NCI-H1105 treated with DMSO at 0.1 percent for 48 hours (cell line): Measurements from ENCODE around the gene LRRTM4.
A peak's percentile ranks its signal among the peaks of the same experiment; 100 is the strongest.

ENCODE experiments used
- DNase-seq: peaks from one replicate; lab custom pipeline; 2025; lab: John Stamatoyannopoulos, UW

The LRRTM4 gene

DNA sequence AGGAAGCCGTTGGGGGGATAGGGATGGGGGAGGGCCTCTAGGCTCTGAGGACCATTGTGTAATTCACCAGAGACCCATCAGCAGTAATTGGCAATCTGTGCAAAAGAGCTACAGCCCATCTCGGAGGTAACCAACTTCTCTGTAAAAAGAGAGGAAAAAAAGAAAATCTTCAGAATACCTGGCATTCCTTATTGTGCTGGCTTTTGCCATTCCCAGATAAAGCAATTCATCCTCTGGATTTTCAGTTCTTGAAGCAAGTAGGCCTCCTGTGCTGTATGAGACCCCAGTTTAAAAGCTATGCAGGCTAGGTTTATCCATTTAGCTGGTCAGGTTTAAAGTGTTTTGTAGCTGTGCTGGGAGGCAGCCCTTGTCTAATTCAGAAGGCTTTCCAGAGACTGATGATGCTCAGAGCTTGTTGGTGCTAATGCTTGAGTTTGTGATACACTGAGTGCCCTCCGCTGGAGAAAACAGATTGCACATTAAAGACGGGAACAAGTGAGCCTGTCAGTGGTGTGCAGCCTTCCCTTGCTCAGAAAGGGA lies at the start of gene LRRTM4:
Gene LRRTM4, minus strand, starts transcription at position 446 of the 540 bp plus-strand sequence.
- peak; percentile 53 for DNase-seq

GRCh38 chr2:77571545-77571944 lies 49.4 kb upstream of the LRRTM4 start:
- DNase-seq = no peak

DNA sequence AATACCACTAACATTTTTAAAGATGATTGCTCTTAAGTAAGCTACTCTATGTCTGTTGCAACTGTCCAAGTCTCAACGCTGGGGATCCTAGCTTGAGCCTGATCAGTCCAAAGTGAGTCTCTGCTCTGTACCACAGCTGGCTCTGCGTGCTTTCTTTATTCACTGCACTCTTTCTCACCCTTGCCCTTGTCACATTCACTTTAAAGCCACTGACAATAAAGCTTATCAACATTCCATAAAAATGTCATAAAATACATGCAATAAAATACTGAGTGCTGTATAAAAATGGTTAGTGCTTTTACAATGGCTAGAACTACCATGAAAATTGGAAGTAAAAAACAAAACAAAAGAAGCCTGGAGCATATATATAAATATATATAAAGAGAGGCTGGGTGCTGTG lies 45.5 kb upstream of the LRRTM4 start:
- no peak for DNase-seq

DNA sequence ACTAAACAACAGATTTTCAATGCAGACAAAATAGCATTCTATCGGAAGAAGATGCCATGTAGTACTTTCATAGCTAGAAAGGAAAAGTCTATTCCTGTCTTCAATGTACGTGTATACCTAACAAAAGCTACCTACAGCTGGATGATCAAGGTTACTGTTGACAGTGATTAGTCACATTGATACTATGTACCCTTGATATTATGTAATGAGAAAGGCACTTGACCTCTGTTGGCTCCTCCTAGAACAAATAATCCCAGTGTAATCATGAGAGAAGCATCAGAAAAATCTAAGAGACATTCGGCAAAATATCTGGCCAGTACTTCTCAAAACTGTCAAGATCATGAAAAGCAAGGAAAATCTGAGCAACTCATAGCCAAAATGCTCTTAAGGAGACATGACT lies 44.4 kb upstream of the LRRTM4 start:
- DNase-seq = no peak

- no peak for DNase-seq
Measured at GRCh38 chr2:77566131-77566530, 44.0 kb upstream of the LRRTM4 start.

GRCh38 chr2:77552956-77553355 lies 30.8 kb upstream of the LRRTM4 start:
- peak; percentile 15 for DNase-seq

- no peak for DNase-seq
Measured at GRCh38 chr2:77538031-77538430, 15.9 kb upstream of the LRRTM4 start.

GRCh38 chr2:77522888-77523287 lies 712 bp upstream of the LRRTM4 start:
- no peak for DNase-seq

- no peak for DNase-seq
Measured at GRCh38 chr2:77521548-77521891, 656 bp downstream of the LRRTM4 start.

DNA sequence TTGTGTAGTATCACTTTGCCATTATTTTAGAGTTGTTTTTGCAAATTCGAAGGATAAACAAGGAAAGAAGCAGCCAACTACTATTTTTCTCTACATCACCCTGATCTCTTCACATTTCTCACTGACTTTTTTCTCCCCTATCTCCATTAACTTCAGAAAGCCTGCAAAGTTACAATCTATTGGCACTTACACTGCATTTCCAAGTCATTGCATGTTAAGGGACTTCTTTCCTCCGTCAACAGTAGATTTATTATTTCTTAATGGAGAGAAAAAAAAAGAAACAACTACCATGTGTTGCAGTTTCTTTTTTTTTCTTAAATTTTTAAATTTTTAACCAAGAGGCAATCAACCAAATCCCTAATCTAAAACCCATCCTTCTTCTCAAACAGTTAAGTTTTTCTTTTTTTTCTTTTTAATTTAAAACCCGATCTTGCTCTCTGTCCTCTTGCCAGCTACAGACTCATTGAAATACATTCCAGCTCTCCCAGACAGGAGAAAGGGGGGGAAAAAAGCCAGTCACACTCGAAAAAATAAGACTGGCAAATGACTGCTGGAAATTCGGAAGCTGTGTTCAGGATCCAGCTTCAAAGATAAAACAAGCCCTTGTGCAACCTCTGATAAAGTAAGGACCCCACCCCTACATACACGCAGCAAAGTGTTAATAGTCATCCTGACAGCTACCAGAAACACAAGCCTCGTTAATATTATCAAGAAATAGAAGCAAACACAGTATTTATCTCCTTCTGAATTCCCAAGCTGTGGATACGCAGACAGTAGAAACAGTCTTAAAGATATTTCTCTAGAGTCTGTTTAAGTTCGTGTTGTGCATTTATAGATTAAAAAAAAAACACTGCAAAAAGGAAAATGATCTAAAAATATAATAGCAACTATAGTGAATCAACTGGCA lies 1.3 kb downstream of the LRRTM4 start:
- no peak for DNase-seq

GRCh38 chr2:77519888-77520506 lies 2.2 kb downstream of the LRRTM4 start:
- no peak for DNase-seq

DNA sequence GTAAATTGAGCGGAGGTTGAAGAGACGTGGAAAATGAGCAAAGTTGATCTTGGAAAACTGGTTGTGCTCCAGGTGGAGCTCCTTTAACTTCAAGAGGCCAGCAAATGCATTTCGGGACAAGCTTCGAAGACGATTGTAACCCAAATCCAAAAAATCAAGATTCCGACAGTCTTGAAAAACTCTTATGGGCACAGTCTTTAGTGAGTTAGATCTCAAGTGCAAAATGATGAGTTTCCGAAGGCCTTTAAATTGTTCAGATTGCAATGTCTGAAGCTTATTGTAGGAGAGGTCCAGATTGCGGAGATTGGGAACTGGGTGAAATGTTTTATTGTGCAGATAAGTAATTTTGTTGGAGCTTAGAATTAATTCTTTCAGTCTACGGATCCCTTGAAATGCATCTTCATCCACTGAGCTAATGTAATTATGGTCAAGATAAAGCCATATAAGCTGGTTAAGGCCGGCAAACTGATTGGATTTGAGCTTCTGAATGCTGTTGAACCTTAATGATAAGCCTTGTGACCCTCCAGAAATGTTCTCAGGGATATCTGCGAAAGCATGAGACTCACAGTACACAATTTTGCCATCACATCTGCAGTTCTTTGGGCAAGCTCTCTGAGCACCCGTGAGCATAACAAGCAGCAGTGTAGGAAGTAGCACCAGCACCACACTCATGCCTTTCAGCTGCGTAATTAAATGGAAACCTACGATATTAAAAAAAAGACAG lies 2.9 kb downstream of the LRRTM4 start:
- no peak for DNase-seq

GRCh38 chr2:77518311-77518710 lies 3.9 kb downstream of the LRRTM4 start:
- no peak for DNase-seq

- DNase-seq = no peak
Measured at GRCh38 chr2:77513191-77513590, 9.0 kb downstream of the LRRTM4 start.

DNA sequence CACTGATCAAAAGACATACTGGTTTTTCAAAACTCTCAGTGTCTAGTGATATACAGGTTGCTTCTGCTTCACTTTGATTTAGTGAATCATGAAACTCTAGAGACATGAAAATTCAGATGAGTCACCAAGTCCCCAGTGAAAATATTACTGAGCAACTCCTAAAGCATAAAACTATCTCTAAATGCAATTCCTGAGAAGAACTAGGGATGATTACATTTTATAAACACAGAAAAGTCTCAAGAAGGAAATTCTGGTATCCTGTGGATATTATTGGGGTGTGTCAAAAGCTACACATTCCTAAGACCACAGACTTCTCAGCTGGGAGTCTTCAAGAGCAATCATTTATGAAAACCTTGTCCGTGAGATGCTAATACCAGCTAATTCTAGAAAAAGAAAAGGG lies 9.7 kb downstream of the LRRTM4 start:
- DNase-seq = no peak

DNA sequence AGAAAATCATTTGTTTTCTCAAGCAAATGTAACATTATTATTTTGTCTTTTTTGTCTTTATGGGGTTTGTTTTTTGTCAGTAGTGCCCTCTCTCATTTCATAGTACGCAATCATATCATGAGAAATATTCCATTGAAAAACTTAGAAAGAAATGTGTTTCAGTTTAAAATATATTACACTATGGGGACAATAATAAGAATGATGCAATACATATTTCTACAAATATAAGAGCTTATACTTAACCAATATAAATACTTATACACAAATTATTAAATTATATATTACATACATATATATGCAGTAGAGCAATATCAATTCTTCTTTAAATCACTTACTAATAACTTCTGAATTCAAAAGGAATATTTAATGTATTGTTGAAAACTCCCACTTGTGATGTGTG lies 13.7 kb downstream of the LRRTM4 start:
- DNase-seq = no peak

DNA sequence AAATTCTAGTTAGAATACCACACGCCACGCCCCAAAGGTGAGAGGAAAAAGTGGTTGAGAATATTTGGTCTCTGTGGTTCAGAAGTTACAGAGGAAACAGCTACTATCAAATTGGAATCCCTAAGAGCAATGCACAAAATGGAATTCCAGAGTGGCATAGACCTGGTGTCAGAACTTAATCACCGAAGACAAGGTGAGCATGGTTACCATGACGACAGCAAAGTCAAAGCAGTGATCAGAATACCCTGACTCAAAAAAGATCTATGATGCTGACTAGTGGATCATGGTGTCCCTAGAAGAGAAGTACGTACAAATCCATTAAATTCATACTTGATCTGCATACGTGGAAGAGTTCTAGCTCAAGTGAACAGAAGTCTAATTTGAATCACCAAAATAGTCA lies 14.5 kb downstream of the LRRTM4 start:
- DNase-seq = no peak

DNA sequence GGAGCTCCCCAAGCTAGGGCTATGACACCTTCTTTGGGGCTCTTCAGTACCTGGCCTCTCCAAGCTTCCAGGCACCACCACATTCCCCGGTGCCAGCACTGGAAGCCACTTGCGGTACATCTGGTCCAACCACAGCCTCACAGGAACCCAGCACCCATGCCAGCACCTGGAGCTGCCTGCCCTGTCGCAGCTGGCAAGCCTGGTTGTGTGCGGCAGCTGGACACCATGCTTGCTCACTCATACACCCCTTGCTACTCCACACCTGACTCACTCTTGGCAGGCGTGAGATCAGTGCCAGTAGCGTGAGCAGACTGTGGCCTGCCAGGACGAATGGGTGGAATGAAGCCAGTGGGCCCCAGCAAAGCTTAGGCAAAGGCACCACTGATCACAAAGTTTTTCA lies 34.0 kb downstream of the LRRTM4 start:
- DNase-seq = no peak

GRCh38 chr2:77487074-77487803 lies 34.9 kb downstream of the LRRTM4 start:
- DNase-seq = no peak

DNA sequence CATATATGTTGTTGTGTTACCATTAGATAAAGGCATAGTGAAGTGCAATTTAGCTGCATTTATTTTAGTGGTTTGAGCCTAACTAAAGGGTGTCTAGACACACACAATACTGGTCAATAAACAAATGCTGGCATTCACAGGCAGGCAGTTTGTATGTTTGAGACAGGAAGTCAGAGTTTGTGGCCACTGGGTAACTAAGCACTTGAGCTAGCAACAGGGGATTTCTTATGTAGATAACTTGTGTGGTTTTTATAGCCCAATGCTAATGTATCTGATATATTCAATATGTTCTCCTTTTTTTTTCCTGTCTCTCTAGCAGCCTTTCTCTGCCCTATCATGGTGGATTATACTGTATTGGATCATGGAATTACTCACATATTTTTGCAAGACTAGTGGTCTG lies 38.1 kb downstream of the LRRTM4 start:
- no peak for DNase-seq

DNA sequence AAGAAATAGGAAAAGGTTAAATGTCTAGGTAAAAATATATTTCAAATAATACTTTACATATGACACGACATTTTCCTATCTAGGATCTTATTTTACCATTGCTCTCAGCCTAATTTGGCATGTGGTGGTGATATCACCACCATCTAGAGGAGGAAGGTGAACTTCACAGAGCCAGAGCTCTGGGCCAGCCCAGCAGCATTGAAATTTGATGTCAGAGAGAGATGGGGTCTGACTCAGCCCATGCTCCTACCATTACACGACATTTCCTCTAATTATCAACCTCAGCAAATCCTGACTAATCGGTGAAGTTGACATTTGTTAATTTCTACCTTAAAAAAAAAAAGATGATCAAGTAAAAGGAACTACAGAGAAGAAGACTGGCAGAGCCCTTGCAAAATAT lies 42.3 kb downstream of the LRRTM4 start:
- no peak for DNase-seq

- DNase-seq = no peak
Measured at GRCh38 chr2:77479395-77479794, 42.8 kb downstream of the LRRTM4 start.
